Upper lobe of right lung (tissue), 1 donor: ENCODE data around the gene USE1. TPM values are rescaled to one million over a fixed set of nuclear protein-coding genes. Genes with fewer than 3 reads are reported as not detected.

Source experiments
- ATAC-seq: fragments of 200-7000 bp; cut with Tn5 transposase; one replicate; pipeline ENCODE4 v1.9.1; 2020; ENCODE audit warnings: mild to moderate bottlenecking, moderate library complexity
- DNase-seq: peaks from one replicate; pipeline ENCODE4 v3.0.0-alpha.2; 2020
- H3K27ac ChIP-seq: fragments of 200-600 bp; one replicate; pipeline ENCODE4 v1.8.0; 2022
- H3K27me3 ChIP-seq: fragments of 200-600 bp; one replicate; pipeline ENCODE4 v1.8.0; 2022; ENCODE audit warnings: mild to moderate bottlenecking
- H3K36me3 ChIP-seq: fragments of 200-600 bp; one replicate; pipeline ENCODE4 v1.8.0; 2022
- H3K4me1 ChIP-seq: fragments of 200-600 bp; one replicate; pipeline ENCODE4 v1.8.0; 2022
- H3K4me3 ChIP-seq: fragments of 200-600 bp; one replicate; pipeline ENCODE4 v1.8.0; 2022; ENCODE audit warnings: mild to moderate bottlenecking
- H3K9me3 ChIP-seq: fragments of 200-600 bp; one replicate; pipeline ENCODE4 v1.8.0; 2022
- intact Hi-C: fragments of 100-400 bp; cut with DNase I; formaldehyde crosslinking; loops from one replicate; pipeline ENCODE4 v1.11.0; 2022
- total RNA-seq: library from RNA; stranded (reverse); fragmentation: NEBNext Ultra II Directional; extraction: Animal tissue kit (Norgen Biotek cat#: 25700); gene quantifications from one replicate; pipeline ENCODE4 v1.2.1, GENCODE V29; 2021
- TF ChIP-seq, protein P1 (sequence below): fragments of 200-600 bp; IDR thresholded peaks from one replicate; pipeline ENCODE4 v1.8.0; 2022; ENCODE audit warnings: antibody characterized with exemption
- donor health status: DM: no; HTN: yes; CAD: no; lungs with severe emphysema.

The USE1 gene
- total RNA-seq, 1 donor from 2014 or later = 24.0 TPM

DNA sequence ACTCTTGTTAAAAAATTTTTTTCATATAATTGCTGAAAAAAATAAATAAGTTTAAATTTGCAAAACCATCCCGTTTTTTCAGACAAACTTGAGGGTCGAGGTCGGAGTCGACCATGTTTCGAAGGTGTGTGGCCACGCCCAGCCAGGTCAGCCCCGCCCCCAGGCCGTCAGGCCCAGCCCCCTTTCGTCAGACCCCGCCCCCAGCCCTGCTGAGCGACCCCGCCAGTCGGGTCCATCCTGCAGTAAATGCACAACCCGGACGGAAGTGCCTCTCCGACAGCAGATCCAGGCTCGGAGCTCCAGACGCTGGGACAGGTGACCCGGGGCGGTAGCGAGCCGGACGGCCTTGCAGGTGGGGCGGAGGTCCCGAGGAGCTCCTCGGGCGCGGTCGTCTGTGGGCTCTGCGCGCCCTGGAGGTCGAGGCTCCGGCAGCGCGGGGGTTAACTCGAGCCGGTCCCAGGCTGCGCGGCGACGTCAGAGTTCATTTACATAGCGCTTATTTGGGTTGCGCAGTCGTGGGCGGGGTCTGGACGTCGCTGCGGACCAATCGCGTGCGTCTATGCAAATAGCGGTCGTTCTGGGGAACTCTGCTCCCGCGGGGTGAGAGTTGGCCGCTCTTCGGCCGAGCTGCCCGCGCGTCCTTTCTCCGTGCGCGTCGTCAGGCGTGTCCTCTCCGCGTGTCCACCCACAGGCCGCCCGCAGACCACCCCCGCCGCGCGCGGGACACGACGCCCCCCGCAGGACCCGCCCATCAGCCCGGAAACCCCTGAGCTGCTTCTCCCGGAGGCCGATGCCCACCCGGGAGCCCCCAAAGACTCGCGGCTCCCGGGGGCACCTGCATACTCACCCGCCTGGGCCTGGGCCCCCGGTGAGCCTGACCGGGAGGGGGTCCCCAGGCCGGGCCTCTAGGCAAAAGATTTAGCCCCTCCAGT, 11.1 kb downstream of the USE1 start, which contains the start of gene OCEL1:
Gene OCEL1, plus strand, starts transcription at position 225 of the 932 bp plus-strand sequence. Its CDS starts 22 bp downstream, at position 247.
- intact Hi-C loops = no loop called here
- peak within 1 kb of the TSS; percentile 85 for H3K27ac ChIP-seq
- DNase-seq = peak; percentile 100
- ATAC-seq = peak; percentile 96
- H3K4me1 ChIP-seq = peaks cover 11% of the 10 kb centered on the region
- H3K27me3 ChIP-seq = no peaks in the 10 kb centered on the region
- H3K36me3 ChIP-seq = peaks cover 7% of the 10 kb centered on the region
- no peaks in the 10 kb centered on the region for H3K9me3 ChIP-seq
- TF ChIP-seq, protein P1, sequence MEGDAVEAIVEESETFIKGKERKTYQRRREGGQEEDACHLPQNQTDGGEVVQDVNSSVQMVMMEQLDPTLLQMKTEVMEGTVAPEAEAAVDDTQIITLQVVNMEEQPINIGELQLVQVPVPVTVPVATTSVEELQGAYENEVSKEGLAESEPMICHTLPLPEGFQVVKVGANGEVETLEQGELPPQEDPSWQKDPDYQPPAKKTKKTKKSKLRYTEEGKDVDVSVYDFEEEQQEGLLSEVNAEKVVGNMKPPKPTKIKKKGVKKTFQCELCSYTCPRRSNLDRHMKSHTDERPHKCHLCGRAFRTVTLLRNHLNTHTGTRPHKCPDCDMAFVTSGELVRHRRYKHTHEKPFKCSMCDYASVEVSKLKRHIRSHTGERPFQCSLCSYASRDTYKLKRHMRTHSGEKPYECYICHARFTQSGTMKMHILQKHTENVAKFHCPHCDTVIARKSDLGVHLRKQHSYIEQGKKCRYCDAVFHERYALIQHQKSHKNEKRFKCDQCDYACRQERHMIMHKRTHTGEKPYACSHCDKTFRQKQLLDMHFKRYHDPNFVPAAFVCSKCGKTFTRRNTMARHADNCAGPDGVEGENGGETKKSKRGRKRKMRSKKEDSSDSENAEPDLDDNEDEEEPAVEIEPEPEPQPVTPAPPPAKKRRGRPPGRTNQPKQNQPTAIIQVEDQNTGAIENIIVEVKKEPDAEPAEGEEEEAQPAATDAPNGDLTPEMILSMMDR = no peak
- peak within 1 kb of the TSS; percentile 55 for H3K4me3 ChIP-seq

GRCh38 chr19:17227798-17228367, 12.7 kb downstream of the USE1 start:
- ATAC-seq = no peak
- TF ChIP-seq, protein P1 = no peak
- H3K27me3 ChIP-seq = no peaks in the 10 kb centered on the region
- H3K36me3 ChIP-seq = peaks cover 23% of the 10 kb centered on the region
- intact Hi-C loops = no loop called here
- no peak overlapping the region for H3K4me3 ChIP-seq
- H3K4me1 ChIP-seq = peaks cover 11% of the 10 kb centered on the region
- no peaks in the 10 kb centered on the region for H3K9me3 ChIP-seq
- no peak overlapping the region for H3K27ac ChIP-seq
- DNase-seq = no peak

- TF ChIP-seq, protein P1 = no peak
- ATAC-seq = no peak
- Histone ChIP-seq H3K4me1 (peaks cover 16% of the 10 kb centered on the region), H3K27ac (no peak overlapping the region), H3K36me3 (peaks cover 32% of the 10 kb centered on the region), H3K27me3 (no peaks in the 10 kb centered on the region), H3K4me3 (no peak overlapping the region), H3K9me3 (no peaks in the 10 kb centered on the region)
- intact Hi-C loops = no loop called here
- DNase-seq = no peak
These were observed 14.7 kb downstream of the USE1 start for GRCh38 chr19:17229890-17230289.

GRCh38 chr19:17232258-17232657, 17.1 kb downstream of the USE1 start:
- Histone ChIP-seq H3K27me3 (no peaks in the 10 kb centered on the region), H3K36me3 (peaks cover 32% of the 10 kb centered on the region), H3K4me3 (no peak overlapping the region), H3K9me3 (no peaks in the 10 kb centered on the region), H3K4me1 (peaks cover 18% of the 10 kb centered on the region), H3K27ac (no peak overlapping the region)
- ATAC-seq (no peak), DNase-seq (no peak)
- TF ChIP-seq, protein P1 = no peak
- intact Hi-C loops = no loop called here

DNA sequence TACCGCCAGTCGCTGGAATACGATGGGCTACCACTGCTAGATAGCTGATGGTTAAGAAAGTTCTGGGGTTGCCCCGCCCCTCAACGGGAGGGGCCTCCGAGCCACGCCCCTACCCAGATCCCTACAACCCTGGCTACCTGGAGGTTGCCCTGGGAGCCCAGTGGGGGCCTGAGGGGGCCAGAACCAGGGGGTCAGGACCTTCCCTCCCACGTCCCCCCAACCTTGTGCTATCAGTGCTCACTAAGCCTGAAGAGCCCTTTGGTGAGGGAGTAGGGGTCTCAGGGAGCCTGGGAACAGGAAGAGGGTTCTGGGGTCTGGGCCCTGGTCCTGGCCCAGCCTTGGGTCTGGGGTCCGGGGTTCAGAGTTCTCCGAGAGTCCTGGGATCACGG, 19.7 kb downstream of the USE1 start:
- intact Hi-C loops = no loop called here
- H3K27me3 ChIP-seq = no peaks in the 10 kb centered on the region
- no peaks in the 10 kb centered on the region for H3K9me3 ChIP-seq
- TF ChIP-seq, protein P1 = no peak
- DNase-seq (no peak), ATAC-seq (peak; percentile 76)
- peak overlapping the region; percentile 42 for H3K27ac ChIP-seq
- H3K4me3 ChIP-seq = peak overlapping the region; percentile 56
- H3K4me1 ChIP-seq = peaks cover 18% of the 10 kb centered on the region
- H3K36me3 ChIP-seq = peaks cover 45% of the 10 kb centered on the region
